Calu3 (cell line): Measurements from ENCODE around the gene FILIP1L. TPM values are rescaled to one million over a fixed set of nuclear protein-coding genes. Genes with fewer than 3 reads are reported as not detected.

ENCODE experiments used
- BruUV-seq: library from RNA; stranded (reverse); fragments of 400-500 nt; replicated peaks from 2 replicates; lab custom pipeline; 2021; lab: Mats Ljungman, UMichigan
- CTCF ChIA-PET: fragments of 300-600 bp; sonication (Branson Sonifier 250); formaldehyde crosslinking; loops from one replicate; lab custom pipeline; 2022; ENCODE audit warnings: antibody characterized with exemption; lab: Charles Lee
- DNase-seq: peaks from one replicate; pipeline ENCODE4 v3.0.0; 2022
- H3K27ac Mint-ChIP-seq: one replicate; pipeline ENCODE4 v1.8.0; 2022; ENCODE audit warnings: mixed read lengths; ENCODE audit not compliant: unreplicated experiment
- H3K27me3 Mint-ChIP-seq: one replicate; pipeline ENCODE4 v1.8.0; 2022; ENCODE audit warnings: mixed read lengths; ENCODE audit not compliant: unreplicated experiment
- H3K36me3 Mint-ChIP-seq: one replicate; pipeline ENCODE4 v1.8.0; 2022; ENCODE audit warnings: mild to moderate bottlenecking, moderate library complexity, mixed read lengths; ENCODE audit not compliant: insufficient read depth, unreplicated experiment
- H3K4me1 Mint-ChIP-seq: one replicate; pipeline ENCODE4 v1.8.0; 2022; ENCODE audit warnings: mild to moderate bottlenecking, low read depth, mixed read lengths; ENCODE audit not compliant: unreplicated experiment
- H3K4me3 Mint-ChIP-seq: one replicate; pipeline ENCODE4 v1.8.0; 2022; ENCODE audit warnings: mild to moderate bottlenecking, low read depth, moderate library complexity, mixed read lengths; ENCODE audit not compliant: unreplicated experiment
- H3K9me3 Mint-ChIP-seq: one replicate; pipeline ENCODE4 v1.8.0; 2022; ENCODE audit warnings: low read depth, mixed read lengths; ENCODE audit not compliant: unreplicated experiment
- CTCF ChIP-seq: fragments of 200-600 bp; IDR thresholded peaks from one replicate; pipeline ENCODE4 v1.8.0; 2022; ENCODE audit warnings: antibody characterized with exemption; ENCODE audit not compliant: unreplicated experiment
- intact Hi-C: fragments of 100-400 bp; cut with micrococcal nuclease; formaldehyde crosslinking; loops from one replicate; pipeline ENCODE4 v1.10.0; 2022; ENCODE audit not compliant: unreplicated experiment
- total RNA-seq: library from RNA; stranded (reverse); gene quantifications from 2 replicates; pipeline ENCODE4 v1.2.3, GENCODE V29; 2022

Gene FILIP1L
- total RNA-seq, 1 experiment from 2014 or later: 5.2 TPM

GRCh38 chr3:99978221-99978620 is 136.1 kb downstream of the FILIP1L start:
- no TSS peak for BruUV-seq
- H3K27ac Mint-ChIP-seq: no peak overlapping the region
- no peaks in the 10 kb centered on the region for H3K9me3 Mint-ChIP-seq
- intact Hi-C loops: no loop called here
- H3K27me3 Mint-ChIP-seq: no peaks in the 10 kb centered on the region
- peaks cover 10% of the 10 kb centered on the region for H3K4me1 Mint-ChIP-seq
- CTCF ChIA-PET: no interaction called here
- TF ChIP-seq CTCF: no peak
- no peak overlapping the region for H3K4me3 Mint-ChIP-seq
- peaks cover 6% of the 10 kb centered on the region for H3K36me3 Mint-ChIP-seq
- no peak for DNase-seq

GRCh38 chr3:99976584-99976983 is 137.7 kb downstream of the FILIP1L start:
- Mint-ChIP-seq H3K9me3 (no peaks in the 10 kb centered on the region), H3K4me3 (no peak overlapping the region), H3K4me1 (peaks cover 10% of the 10 kb centered on the region), H3K27me3 (no peaks in the 10 kb centered on the region), H3K27ac (no peak overlapping the region), H3K36me3 (peaks cover 6% of the 10 kb centered on the region)
- DNase-seq: no peak
- TF ChIP-seq CTCF: no peak
- intact Hi-C loops: no loop called here
- BruUV-seq: no TSS peak
- CTCF ChIA-PET: no interaction called here

- intact Hi-C loops: no loop called here
- Mint-ChIP-seq H3K4me3 (no peak overlapping the region), H3K9me3 (no peaks in the 10 kb centered on the region), H3K36me3 (peaks cover 6% of the 10 kb centered on the region), H3K27me3 (no peaks in the 10 kb centered on the region), H3K4me1 (peaks cover 10% of the 10 kb centered on the region), H3K27ac (no peak overlapping the region)
- CTCF ChIA-PET: interaction anchor here (0.6 kb wide), 1 partner anchor 143 kb away, joined by 3 read pairs; no protein-coding TSS in a partner anchor
- BruUV-seq: no TSS peak
- TF ChIP-seq CTCF: no peak
- no peak for DNase-seq
These were observed 139.3 kb downstream of the FILIP1L start for GRCh38 chr3:99974989-99975388.

GRCh38 chr3:99972380-99973104 is 141.8 kb downstream of the FILIP1L start:
- Mint-ChIP-seq H3K4me3 (no peak overlapping the region), H3K27ac (no peak overlapping the region), H3K27me3 (no peaks in the 10 kb centered on the region), H3K9me3 (no peaks in the 10 kb centered on the region), H3K4me1 (peaks cover 10% of the 10 kb centered on the region), H3K36me3 (peaks cover 6% of the 10 kb centered on the region)
- no peak for TF ChIP-seq CTCF
- no peak for DNase-seq
- intact Hi-C loops: no loop called here
- CTCF ChIA-PET: interaction anchor here (0.8 kb wide), 1 partner anchor 27 kb away, joined by 3 read pairs; no protein-coding TSS in a partner anchor
- no TSS peak for BruUV-seq
